NCI-H2171 treated with DMSO at 0.1 percent for 48 hours (cell line): ENCODE data around the gene HHIPL1.
A peak's percentile ranks its signal among the peaks of the same experiment; 100 is the strongest.

ENCODE experiments used
- DNase-seq: peaks from one replicate; lab custom pipeline; 2025; lab: John Stamatoyannopoulos, UW

HHIPL1 gene

GRCh38 chr14:99716850-99717681 is 72.1 kb downstream of the HHIPL1 start:
- DNase-seq: no peak

DNA sequence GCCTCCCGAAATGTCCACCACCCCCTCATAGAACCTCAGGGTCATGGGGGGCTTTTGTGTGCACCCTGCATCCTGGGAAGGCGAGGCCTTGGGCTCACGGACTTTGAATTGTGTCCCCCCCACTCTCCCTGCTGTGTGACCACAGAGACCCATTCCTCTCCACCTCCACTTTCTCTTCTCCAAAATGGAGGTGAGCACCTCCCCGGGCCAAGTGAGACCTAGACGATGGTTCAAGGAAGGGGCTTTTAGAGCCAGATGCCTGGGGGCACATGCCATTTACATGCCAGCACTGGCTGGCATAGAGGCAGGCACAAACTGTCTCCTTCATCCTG is 72.7 kb downstream of the HHIPL1 start:
- no peak for DNase-seq

- peak; percentile 66 for DNase-seq
Measured at GRCh38 chr14:99718031-99718810, 73.3 kb downstream of the HHIPL1 start.

- DNase-seq: peak; percentile 57
Measured at GRCh38 chr14:99718811-99719192, 73.9 kb downstream of the HHIPL1 start.

- DNase-seq: no peak
Measured at GRCh38 chr14:99720941-99721791, 76.2 kb downstream of the HHIPL1 start.

- no peak for DNase-seq
Measured at GRCh38 chr14:99721792-99722516, 77.0 kb downstream of the HHIPL1 start.

DNA sequence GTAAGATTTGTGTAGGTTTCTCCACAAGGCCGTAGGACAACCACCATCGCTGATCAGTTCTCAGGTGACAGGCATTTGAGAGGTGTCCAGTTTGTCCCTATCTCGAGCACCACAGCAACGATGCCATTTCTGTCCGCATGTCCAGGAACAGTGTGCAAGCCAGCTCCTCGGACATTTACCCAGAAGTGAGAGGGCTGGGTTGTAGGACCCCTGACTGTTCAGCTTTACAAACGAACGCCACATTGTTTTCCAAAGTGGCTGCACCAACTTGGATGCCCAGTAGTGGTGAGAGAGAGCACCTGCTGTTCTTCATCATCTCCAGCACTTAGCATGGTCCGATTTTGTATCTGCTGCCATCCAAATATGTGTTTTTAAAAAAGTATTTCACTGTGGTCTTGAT is 77.8 kb downstream of the HHIPL1 start:
- no peak for DNase-seq

DNA sequence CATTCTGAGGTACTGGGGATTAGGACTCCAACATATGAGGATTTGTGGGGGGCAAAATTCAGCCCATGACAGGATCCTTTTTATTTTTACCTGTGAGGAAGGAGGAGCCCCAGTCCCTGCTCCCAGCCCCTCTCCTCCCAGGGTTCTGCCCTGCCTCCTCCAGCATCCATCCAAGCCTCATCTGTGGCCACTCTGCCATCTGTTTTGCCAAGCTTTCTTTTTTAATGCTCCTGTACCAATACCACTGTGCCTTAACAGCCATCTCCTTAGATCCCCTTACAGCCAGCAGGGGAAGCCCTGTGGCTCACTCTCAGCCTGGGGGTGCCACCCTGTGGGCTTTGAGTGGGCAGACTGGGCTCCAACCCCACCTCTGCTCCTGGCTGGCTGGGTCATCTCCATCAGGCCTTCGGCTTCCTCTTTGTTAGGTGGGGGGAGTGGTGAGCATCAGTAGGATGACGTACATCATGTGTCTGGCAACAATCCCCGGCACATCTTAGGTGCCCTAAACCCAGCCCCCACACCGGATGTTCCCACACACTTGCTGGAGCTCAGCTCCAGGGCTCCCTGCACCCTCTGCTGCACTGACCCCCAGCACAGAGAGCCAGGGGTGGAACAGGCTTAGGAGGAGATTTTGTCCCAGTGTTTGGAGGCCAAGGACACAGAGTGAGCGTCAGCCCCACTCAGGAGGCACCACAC is 79.4 kb downstream of the HHIPL1 start:
- peak; percentile 7 for DNase-seq

- no peak for DNase-seq
Measured at GRCh38 chr14:99724939-99725773, 80.2 kb downstream of the HHIPL1 start.

GRCh38 chr14:99725774-99726537 is 81.0 kb downstream of the HHIPL1 start:
- DNase-seq: no peak

DNA sequence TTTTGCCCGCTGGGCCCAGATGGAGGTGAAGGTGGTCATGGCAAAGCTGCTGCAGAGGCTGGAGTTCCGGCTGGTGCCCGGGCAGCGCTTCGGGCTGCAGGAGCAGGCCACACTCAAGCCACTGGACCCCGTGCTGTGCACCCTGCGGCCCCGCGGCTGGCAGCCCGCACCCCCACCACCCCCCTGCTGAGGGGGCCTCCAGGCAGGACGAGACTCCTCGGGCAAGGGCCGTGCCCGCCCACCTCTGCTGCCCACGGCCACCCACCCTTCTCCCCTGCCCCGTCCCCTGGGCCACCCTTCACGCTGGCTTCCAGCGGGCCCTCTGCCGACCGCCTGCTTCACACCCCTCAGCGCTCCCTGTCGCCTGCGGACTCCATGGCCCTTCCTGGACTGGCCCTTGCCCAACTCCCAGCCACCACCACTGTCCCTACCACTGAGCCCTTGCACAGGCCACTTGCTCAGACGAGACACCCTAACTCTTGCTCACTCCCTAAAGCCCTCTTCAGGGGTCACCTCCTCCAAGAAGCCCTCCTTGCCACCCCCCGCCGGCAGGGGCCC is 81.7 kb downstream of the HHIPL1 start:
- DNase-seq: no peak

DNA sequence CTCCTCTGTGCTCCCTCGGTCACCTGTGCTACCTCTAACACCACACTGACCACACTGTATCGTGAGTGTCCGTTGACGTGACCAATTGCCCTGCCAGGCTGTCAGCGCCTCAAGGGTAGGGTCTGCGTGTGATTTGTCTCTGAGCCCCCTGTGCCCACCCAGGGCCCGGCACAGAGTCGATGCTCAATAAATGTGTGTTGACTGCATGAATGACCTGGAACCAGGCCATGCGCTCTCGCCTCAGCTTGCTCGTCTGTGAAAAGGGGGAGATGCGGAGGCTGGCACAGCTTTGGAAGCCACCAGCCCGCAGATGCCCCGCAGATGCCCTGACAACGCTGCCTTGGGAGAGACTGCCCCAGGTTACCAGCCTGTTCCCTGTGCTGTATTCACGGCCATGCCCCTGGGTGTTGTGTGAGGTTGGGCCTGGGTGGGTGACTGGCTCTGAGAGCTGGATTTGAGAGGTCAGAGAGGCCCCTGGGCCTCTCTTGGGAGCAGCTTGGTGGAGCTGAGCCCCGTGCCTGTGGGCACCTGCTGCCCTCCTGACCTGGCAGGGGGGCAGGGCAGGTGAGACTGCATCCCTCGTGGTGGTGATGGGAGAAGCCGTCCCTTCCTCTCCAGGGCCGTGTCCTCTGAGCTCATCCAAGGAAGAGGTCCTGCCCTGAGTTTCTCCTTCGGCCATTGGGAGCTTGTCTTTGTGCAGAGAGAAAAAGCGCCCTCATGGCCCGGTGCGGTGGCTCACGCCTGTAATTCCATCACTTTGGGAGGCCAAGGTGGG is 82.4 kb downstream of the HHIPL1 start:
- DNase-seq: no peak

GRCh38 chr14:99728231-99728920 is 83.4 kb downstream of the HHIPL1 start:
- DNase-seq: no peak

DNA sequence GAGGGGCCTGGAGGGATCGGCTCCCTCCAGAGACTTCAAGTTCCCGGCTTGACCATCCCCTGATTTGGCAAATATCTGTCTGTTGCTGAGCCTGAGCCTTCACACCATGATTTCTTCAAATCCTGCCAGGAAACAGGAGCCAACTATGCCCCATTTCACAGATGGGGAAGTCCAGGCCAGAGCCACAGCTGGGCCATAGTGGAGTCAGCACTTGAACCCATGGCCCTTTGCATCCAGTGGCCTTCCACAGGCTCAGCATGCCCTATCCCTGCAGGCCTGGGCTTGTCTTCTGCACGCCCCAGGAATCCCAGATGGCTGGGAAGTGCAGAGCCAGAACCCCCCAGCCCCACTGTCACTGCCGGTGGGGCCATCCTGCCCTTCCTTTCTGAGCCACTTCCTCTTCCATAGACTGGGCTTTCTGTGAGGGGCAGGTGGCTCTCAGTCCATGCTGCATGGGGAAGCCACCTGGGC is 84.1 kb downstream of the HHIPL1 start:
- no peak for DNase-seq
